Measurements from ENCODE around the gene TRDMT1. TPM values are rescaled to one million over a fixed set of nuclear protein-coding genes. Genes with fewer than 3 reads are reported as not detected.

The TRDMT1 gene
- total RNA-seq, 1 experiment from 2014 or later, result 6.8 TPM

GRCh38 chr10:17213646-17214349 is 12.3 kb upstream of the TRDMT1 start:
- DNase-seq (ENCODE audit: extremely low read depth, low read depth), result no peak

GRCh38 chr10:17212802-17213221 is 11.3 kb upstream of the TRDMT1 start:
- no peak for DNase-seq (ENCODE audit: extremely low read depth, low read depth)

- no peak for DNase-seq (ENCODE audit: extremely low read depth, low read depth)
Observed at GRCh38 chr10:17210361-17210760, 8.9 kb upstream of the TRDMT1 start.

GRCh38 chr10:17209881-17210280 is 8.4 kb upstream of the TRDMT1 start:
- no peak for DNase-seq (ENCODE audit: extremely low read depth, low read depth)

GRCh38 chr10:17209302-17209701 is 7.8 kb upstream of the TRDMT1 start:
- DNase-seq (ENCODE audit: extremely low read depth, low read depth), result no peak

- no peak for DNase-seq (ENCODE audit: extremely low read depth, low read depth)
Observed at GRCh38 chr10:17208476-17208875, 7.0 kb upstream of the TRDMT1 start.

GRCh38 chr10:17206210-17206709 is 4.8 kb upstream of the TRDMT1 start:
- DNase-seq (ENCODE audit: extremely low read depth, low read depth), result no peak

- DNase-seq (ENCODE audit: extremely low read depth, low read depth), result no peak
Observed at GRCh38 chr10:17203416-17203815, 1.9 kb upstream of the TRDMT1 start.

- DNase-seq (ENCODE audit: extremely low read depth, low read depth), result no peak
Observed at GRCh38 chr10:17202999-17203398, 1.5 kb upstream of the TRDMT1 start.

- no peak for DNase-seq (ENCODE audit: extremely low read depth, low read depth)
Observed at GRCh38 chr10:17202506-17202905, 1.0 kb upstream of the TRDMT1 start.

- DNase-seq (ENCODE audit: extremely low read depth, low read depth), result no peak
Observed at GRCh38 chr10:17201794-17202116, 283 bp upstream of the TRDMT1 start.

GRCh38 chr10:17200001-17200911 is 1.2 kb downstream of the TRDMT1 start:
- no peak for DNase-seq (ENCODE audit: extremely low read depth, low read depth)

GRCh38 chr10:17199351-17199804 is 2.1 kb downstream of the TRDMT1 start:
- no peak for DNase-seq (ENCODE audit: extremely low read depth, low read depth)

- no peak for DNase-seq (ENCODE audit: extremely low read depth, low read depth)
Observed at GRCh38 chr10:17196573-17196972, 4.9 kb downstream of the TRDMT1 start.

- DNase-seq (ENCODE audit: extremely low read depth, low read depth), result no peak
Observed at GRCh38 chr10:17196045-17196444, 5.4 kb downstream of the TRDMT1 start.

GRCh38 chr10:17195083-17195482 is 6.4 kb downstream of the TRDMT1 start:
- no peak for DNase-seq (ENCODE audit: extremely low read depth, low read depth)

- DNase-seq (ENCODE audit: extremely low read depth, low read depth), result no peak
Observed at GRCh38 chr10:17190602-17191001, 10.9 kb downstream of the TRDMT1 start.

- DNase-seq (ENCODE audit: extremely low read depth, low read depth), result no peak
Observed at GRCh38 chr10:17188644-17189172, 12.8 kb downstream of the TRDMT1 start.

- DNase-seq (ENCODE audit: extremely low read depth, low read depth), result no peak
Observed at GRCh38 chr10:17185873-17186272, 15.6 kb downstream of the TRDMT1 start.

GRCh38 chr10:17183110-17183509 is 18.4 kb downstream of the TRDMT1 start:
- no peak for DNase-seq (ENCODE audit: extremely low read depth, low read depth)

- no peak for DNase-seq (ENCODE audit: extremely low read depth, low read depth)
Observed at GRCh38 chr10:17181751-17182150, 19.7 kb downstream of the TRDMT1 start.

Measured in NCI-H460 (cell line).